LNCaP clone FGC (cell line): Measurements from ENCODE around the gene ANKLE1.

Source experiments
- DNase-seq: peaks from one replicate; pipeline ENCODE4 v3.0.0-alpha.2; 2011; ENCODE audit warnings: low read depth
- H3K4me3 ChIP-seq: 2 replicates; pipeline ENCODE4 v1.5.1; 2011; ENCODE audit warnings: mild to moderate bottlenecking, low read depth, low read length, control low read depth
- TF ChIP-seq, protein P1 (sequence below): IDR thresholded peaks from 2 replicates; pipeline ENCODE4 v1.5.1; 2012; ENCODE audit warnings: mild to moderate bottlenecking; ENCODE audit not compliant: control insufficient read depth, insufficient read depth; ENCODE audit errors: extremely low read depth

The ANKLE1 gene

DNA sequence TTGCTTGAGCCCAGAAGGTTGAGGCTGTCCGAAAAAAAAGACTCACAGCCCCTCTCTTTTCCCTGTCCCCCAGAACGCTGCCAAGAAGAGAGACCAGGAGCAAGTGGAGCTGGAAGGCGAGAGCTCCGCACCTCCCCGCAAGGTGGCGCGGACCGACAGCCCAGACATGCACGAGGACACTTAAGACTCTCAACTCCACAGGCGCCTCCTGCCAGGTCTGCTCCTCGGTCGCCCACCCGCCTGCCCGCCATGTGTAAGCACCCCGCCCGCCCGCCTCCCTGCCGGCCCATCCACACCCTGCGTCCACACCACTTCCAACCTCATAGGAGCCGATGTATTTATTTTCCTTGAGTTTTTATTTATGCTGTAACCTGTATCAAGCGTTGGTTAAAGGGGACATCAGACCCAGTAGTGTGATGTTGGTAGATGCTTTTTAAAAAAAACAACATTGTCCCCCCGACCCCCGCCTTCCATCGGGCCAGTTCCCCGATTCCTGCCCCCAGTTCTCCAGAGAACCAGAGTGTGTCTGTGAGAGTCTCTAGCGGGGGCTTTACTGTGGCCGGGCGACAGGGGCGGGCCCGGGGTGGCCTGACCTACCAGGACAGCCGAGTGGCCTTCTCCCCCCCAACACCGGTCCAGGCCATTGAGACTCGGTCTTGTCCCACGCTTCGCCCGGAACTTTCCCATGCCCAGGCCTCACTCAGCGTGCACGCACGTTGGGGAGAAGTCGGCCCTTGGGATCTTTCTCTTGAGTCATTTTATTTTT is 38.0 kb downstream of the ANKLE1 start:
- no peak overlapping the region for H3K4me3 ChIP-seq
- TF ChIP-seq, protein P1, sequence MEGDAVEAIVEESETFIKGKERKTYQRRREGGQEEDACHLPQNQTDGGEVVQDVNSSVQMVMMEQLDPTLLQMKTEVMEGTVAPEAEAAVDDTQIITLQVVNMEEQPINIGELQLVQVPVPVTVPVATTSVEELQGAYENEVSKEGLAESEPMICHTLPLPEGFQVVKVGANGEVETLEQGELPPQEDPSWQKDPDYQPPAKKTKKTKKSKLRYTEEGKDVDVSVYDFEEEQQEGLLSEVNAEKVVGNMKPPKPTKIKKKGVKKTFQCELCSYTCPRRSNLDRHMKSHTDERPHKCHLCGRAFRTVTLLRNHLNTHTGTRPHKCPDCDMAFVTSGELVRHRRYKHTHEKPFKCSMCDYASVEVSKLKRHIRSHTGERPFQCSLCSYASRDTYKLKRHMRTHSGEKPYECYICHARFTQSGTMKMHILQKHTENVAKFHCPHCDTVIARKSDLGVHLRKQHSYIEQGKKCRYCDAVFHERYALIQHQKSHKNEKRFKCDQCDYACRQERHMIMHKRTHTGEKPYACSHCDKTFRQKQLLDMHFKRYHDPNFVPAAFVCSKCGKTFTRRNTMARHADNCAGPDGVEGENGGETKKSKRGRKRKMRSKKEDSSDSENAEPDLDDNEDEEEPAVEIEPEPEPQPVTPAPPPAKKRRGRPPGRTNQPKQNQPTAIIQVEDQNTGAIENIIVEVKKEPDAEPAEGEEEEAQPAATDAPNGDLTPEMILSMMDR: no peak
- no peak for DNase-seq

DNA sequence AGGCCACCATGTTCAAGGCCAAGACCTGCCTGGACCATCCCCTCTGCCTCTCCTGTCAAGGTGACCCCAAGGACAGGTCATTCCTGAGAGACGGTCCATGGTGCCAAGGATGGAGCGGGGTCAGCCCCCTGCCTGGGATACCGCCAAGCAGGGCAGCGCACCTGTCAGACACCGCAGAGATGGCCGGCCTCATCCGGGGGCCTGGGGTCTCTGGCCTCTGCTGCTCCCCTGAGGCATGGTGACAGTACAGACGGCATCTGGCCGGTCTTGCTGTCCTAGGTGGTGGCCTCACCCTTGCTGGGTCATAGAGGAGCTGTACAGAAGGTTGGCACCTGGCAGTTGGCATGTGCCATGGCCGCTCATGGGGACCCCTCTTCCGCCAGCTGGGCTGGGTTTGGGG is 38.7 kb downstream of the ANKLE1 start:
- H3K4me3 ChIP-seq: no peak overlapping the region
- DNase-seq: no peak
- TF ChIP-seq, protein P1: no peak

DNA sequence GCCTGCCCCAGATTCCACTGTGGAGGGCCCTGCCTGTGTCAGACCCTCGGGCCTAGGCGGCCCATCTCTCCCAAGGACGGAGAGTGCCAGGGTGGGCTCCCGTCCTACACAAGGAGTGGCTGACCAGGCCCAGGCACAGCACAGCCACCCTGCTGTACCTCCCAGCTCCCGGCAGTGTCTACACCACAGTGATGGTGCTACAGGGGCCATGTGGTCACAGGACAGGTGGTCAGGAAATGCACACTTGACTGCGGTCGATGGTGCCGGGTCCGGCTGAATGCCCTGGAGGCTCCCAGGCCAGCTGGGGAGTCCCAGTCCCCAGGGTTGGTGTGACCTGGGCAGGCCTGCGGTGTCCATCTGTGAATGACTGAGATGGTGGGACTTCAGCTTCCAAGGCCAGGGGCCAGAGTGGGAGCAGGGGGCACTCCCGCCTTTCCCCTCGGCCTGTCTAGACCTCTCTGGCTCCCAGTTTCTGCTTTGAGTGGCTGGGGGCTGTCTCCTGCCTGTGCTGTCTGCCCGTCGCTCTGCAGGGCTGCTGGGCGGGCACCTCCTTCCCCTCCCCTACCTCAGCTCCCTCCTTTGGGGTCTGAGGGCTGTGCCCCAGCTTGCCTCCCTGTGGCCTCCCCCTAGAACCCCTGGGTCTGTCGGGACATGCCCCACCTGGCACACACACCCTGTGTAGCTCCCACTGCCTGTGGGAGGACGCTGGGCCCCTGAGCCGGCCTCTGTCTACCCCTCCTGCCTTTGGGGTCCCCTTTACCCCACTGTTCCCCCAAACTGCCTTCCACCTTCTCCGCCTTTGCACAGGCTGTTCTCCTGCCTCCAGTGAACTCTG is 40.2 kb downstream of the ANKLE1 start:
- TF ChIP-seq, protein P1: no peak
- H3K4me3 ChIP-seq: no peak overlapping the region
- no peak for DNase-seq

DNA sequence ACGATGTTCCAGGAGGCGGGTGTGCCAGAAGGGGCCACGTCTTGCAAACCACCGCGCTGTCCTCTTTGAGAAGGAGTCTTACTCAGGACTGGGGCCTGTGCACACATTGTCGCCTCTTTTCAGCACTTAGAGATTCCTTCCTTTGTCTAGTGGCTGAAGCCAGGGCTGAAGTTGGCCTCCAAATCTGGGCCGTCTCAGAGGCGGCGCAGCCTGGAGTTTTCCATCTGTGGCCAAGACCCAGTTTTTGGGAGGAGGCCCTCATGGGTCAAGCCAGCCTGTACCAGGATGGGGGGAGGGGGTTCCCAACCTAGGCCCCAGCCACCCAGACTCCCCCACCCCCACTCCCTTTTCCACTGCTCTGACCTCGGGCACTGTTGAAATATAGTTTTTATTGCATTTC is 41.2 kb downstream of the ANKLE1 start:
- DNase-seq: no peak
- H3K4me3 ChIP-seq: no peak overlapping the region
- TF ChIP-seq, protein P1: no peak

DNA sequence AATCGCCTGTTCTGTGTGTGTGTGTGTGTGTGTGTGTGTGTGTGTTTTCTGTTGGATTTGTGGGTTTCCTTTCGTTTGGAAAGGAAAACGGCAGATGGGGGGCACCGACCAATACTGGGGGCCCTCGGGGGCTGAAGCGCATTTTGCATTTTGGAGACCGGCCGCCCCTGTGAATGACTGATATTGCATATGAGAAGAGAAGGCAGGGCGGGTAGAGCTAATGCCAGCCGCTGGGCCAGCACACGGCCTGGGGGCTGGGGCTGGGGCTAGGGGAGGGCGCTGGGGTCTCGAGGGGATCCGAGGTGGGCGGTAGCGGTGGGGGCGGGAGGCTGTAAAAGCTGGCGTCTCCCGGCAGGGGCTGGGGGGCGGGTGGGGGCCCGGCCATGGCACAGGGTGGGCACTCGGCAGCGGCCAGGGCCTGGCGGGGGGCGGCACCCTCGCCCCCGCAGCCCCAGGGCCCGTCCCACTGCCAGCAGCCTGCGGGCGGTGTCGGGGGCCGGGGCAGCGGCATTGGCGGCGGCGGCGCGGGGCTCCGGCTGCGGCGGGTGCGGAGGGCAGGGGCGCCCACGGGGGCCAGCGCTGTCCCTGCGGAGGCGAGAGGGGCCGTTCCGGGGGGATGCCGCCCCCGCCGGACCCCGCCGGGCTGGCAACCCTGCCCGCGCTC is 41.7 kb downstream of the ANKLE1 start:
- no peak for DNase-seq
- no peak overlapping the region for H3K4me3 ChIP-seq
- TF ChIP-seq, protein P1: no peak

DNA sequence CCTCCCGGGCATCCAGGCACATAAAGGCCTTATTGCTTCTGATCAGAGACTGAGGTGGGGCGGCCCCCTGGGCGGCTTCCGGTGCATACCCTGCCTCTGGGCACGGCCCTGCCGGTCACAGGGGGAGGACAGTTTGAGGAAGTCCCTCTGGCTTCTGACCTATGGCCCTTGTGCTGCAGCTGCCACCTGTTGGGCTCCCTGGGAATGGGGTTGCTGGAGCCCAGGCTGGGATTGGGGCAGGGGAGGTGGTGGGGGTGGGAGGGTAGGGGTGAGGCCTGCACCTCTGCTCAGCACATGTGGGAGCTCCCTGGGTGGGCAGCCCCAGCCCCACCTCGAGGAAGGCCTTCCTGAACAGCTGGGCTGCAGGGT is 42.2 kb downstream of the ANKLE1 start:
- TF ChIP-seq, protein P1: no peak
- no peak overlapping the region for H3K4me3 ChIP-seq
- no peak for DNase-seq
